Panc1 (cell line): ENCODE data around the gene PLXND1.

Experiments
- CTCF ChIP-seq: fragments of 450-650 bp; IDR thresholded peaks from 2 replicates; pipeline ENCODE4 v1.5.1; 2017; ENCODE audit warnings: mild to moderate bottlenecking
- POLR2AphosphoS5 ChIP-seq: IDR thresholded peaks from 2 replicates; pipeline ENCODE4 v1.6.1; 2012; ENCODE audit warnings: mild to moderate bottlenecking, low read depth, low read length, moderate library complexity

DNA sequence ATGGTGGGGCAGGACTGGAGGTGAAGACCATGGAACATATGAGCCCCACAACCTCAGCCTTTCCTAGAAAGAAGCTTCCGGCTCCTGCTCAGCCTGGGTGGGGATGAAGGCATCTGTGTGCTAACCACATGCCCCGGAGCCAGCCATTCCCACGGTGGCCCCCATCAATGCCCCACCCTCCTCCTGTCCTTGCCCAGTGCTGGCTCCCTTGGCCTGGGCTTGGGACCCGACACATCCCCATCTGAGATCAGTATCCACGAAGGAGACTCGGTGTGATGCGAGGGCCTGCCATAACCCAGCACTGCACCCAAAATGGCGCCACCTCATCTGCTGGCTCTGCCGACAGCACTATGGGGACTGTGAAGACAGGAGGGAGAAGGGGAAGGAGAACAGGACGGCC is 16.5 kb upstream of the PLXND1 start:
- no peak for TF ChIP-seq CTCF
- TF ChIP-seq POLR2AphosphoS5: no peak
